PC-3 (cell line): ENCODE data around the gene PCDHA7. TPM values are rescaled to one million over a fixed set of nuclear protein-coding genes. Genes with fewer than 3 reads are reported as not detected.
"Not testable (repeated sequence)": the region's sequence is repeated elsewhere in the genome, so short reads cannot be mapped to it uniquely, and the experiment has no call there.

Experiments used
- ATAC-seq: fragments of 200-7000 bp; cut with Tn5 transposase; 2 replicates; pipeline ENCODE4 v1.9.1; 2020; ENCODE audit warnings: mild to moderate bottlenecking, moderate library complexity
- BruUV-seq: library from RNA; stranded (reverse); fragments of 400-500 nt; replicated peaks from 2 replicates; lab custom pipeline; 2021; lab: Mats Ljungman, UMichigan
- CTCF ChIA-PET: fragments of 300-600 bp; sonication (Branson Sonifier 250); formaldehyde crosslinking; loops from one replicate; lab custom pipeline; 2022; ENCODE audit warnings: antibody characterized with exemption; lab: Charles Lee
- POLR2A ChIA-PET: fragments of 300-600 bp; sonication (Branson Sonifier 250); formaldehyde crosslinking; loops from one replicate; lab custom pipeline; 2022; ENCODE audit warnings: antibody characterized with exemption; ENCODE audit not compliant: unreplicated experiment; lab: Charles Lee
- DNase-seq: peaks from one replicate; pipeline ENCODE4 v3.0.0-alpha.2; 2015
- H2AFZ ChIP-seq: fragments of 300-600 bp; sonication (generic); 2 replicates; pipeline ENCODE4 v1.6.0; 2016; ENCODE audit warnings: antibody characterized with exemption, low read length
- H3F3A ChIP-seq: fragments of 300-600 bp; sonication (generic); one replicate; pipeline ENCODE4 v1.6.0; 2017; ENCODE audit warnings: antibody characterized with exemption, low read length, control low read depth, mild to moderate bottlenecking; ENCODE audit not compliant: unreplicated experiment
- H3K27ac ChIP-seq: fragments of 300-600 bp; sonication (generic); 2 replicates; pipeline ENCODE4 v1.5.1; 2016; ENCODE audit warnings: mild to moderate bottlenecking, low read length
- H3K27me3 ChIP-seq: fragments of 300-600 bp; sonication (generic); 2 replicates; pipeline ENCODE4 v1.6.1; 2016; ENCODE audit warnings: low read length, mixed read lengths
- H3K36me3 ChIP-seq: fragments of 300-600 bp; sonication (generic); 2 replicates; pipeline ENCODE4 v1.6.1; 2016; ENCODE audit warnings: low read depth, mixed run types, low read length, mixed read lengths
- H3K4me1 ChIP-seq: fragments of 300-600 bp; sonication (generic); 2 replicates; pipeline ENCODE4 v1.5.1; 2016; ENCODE audit warnings: low read length; ENCODE audit not compliant: insufficient read depth
- H3K4me2 ChIP-seq: fragments of 300-600 bp; sonication (generic); 2 replicates; pipeline ENCODE4 v1.6.0; 2016; ENCODE audit warnings: low read length
- H3K4me3 ChIP-seq: fragments of 300-600 bp; sonication (generic); 2 replicates; pipeline ENCODE4 v1.5.1; 2016; ENCODE audit warnings: mild to moderate bottlenecking, low read length, mixed read lengths
- H3K79me2 ChIP-seq: fragments of 300-600 bp; sonication (generic); 2 replicates; pipeline ENCODE4 v1.6.1; 2017; ENCODE audit warnings: low read length, mixed read lengths
- H3K9ac ChIP-seq: fragments of 300-600 bp; sonication (generic); 2 replicates; pipeline ENCODE4 v1.6.0; 2016; ENCODE audit warnings: mild to moderate bottlenecking, low read length
- H3K9me2 ChIP-seq: fragments of 300-600 bp; sonication (generic); replicated peaks from 2 replicates; pipeline ENCODE4 v1.6.1; 2016; ENCODE audit warnings: mixed run types, low read length, mixed read lengths
- H3K9me3 ChIP-seq: fragments of 300-600 bp; sonication (generic); 2 replicates; pipeline ENCODE4 v1.6.1; 2016; ENCODE audit warnings: low read length, mixed read lengths
- H4K20me1 ChIP-seq: fragments of 300-600 bp; sonication (generic); 2 replicates; pipeline ENCODE4 v1.6.1; 2016; ENCODE audit warnings: low read length, mixed read lengths
- EZH2 ChIP-seq: fragments of 300-600 bp; sonication (generic); IDR thresholded peaks from one replicate; pipeline ENCODE4 v1.6.1; 2017; ENCODE audit warnings: antibody characterized with exemption, mild to moderate bottlenecking, low read length; ENCODE audit not compliant: unreplicated experiment
- EZH2phosphoT487 ChIP-seq: fragments of 300-600 bp; sonication (generic); IDR thresholded peaks from 2 replicates; pipeline ENCODE4 v1.6.1; 2018; ENCODE audit warnings: mild to moderate bottlenecking, antibody characterized with exemption, low read length, borderline replicate concordance
- intact Hi-C: fragments of 100-400 bp; cut with micrococcal nuclease; formaldehyde crosslinking; loops from 2 replicates; pipeline ENCODE4 v1.9.0; 2023
- total RNA-seq: library from RNA; depleted of rRNA; stranded (reverse); fragments of >200 nt; gene quantifications from 2 replicates; pipeline ENCODE4 v1.2.3, GENCODE V29; 2014
- TF ChIP-seq, protein P1 (sequence below): fragments of 300-600 bp; sonication (generic); conservative IDR thresholded peaks from 2 replicates; pipeline ENCODE4 v1.5.1; 2017; ENCODE audit warnings: antibody characterized with exemption, low read depth, mild to moderate bottlenecking, low read length

The PCDHA7 gene
- total RNA-seq, 1 experiment from 2014 or later: 0.26 TPM

DNA sequence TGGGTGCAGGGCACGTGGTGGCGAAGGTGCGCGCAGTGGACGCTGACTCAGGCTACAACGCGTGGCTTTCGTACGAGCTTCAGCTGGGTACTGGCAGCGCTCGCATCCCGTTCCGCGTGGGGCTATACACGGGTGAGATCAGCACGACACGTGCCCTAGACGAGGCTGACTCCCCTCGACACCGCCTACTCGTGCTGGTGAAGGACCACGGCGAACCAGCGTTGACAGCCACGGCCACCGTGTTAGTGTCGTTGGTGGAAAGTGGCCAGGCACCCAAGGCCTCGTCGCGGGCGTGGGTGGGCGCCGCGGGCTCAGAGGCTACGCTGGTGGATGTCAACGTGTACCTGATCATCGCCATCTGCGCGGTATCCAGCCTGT, 37.4 kb upstream of the PCDHA7 start:
- no peak for DNase-seq
- no peak for ATAC-seq
- Histone ChIP-seq H3F3A (no peaks in the 10 kb centered on the region), H3K27me3 (no peaks in the 10 kb centered on the region), H3K36me3 (peaks cover 2% of the 10 kb centered on the region; the same call in 1 of the 2 replicates), H3K9ac (no peak overlapping the region), H2AFZ (no peak overlapping the region), H3K9me2 (no peaks in the 10 kb centered on the region), H3K4me1 (no peaks in the 10 kb centered on the region), H3K4me2 (no peak overlapping the region), H3K79me2 (no peaks in the 10 kb centered on the region), H3K9me3 (peaks cover 9% of the 10 kb centered on the region; the same call in 1 of the 2 replicates), H3K27ac (no peak overlapping the region), H4K20me1 (no peaks in the 10 kb centered on the region), H3K4me3 (no peak overlapping the region)
- ChIA-PET POLR2A (no interaction called here), CTCF (no interaction called here)
- TF ChIP-seq EZH2phosphoT487 (no peak), EZH2 (no peak)
- TF ChIP-seq, protein P1, sequence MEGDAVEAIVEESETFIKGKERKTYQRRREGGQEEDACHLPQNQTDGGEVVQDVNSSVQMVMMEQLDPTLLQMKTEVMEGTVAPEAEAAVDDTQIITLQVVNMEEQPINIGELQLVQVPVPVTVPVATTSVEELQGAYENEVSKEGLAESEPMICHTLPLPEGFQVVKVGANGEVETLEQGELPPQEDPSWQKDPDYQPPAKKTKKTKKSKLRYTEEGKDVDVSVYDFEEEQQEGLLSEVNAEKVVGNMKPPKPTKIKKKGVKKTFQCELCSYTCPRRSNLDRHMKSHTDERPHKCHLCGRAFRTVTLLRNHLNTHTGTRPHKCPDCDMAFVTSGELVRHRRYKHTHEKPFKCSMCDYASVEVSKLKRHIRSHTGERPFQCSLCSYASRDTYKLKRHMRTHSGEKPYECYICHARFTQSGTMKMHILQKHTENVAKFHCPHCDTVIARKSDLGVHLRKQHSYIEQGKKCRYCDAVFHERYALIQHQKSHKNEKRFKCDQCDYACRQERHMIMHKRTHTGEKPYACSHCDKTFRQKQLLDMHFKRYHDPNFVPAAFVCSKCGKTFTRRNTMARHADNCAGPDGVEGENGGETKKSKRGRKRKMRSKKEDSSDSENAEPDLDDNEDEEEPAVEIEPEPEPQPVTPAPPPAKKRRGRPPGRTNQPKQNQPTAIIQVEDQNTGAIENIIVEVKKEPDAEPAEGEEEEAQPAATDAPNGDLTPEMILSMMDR: no peak
- intact Hi-C loops: no loop called here
- no TSS peak for BruUV-seq

DNA sequence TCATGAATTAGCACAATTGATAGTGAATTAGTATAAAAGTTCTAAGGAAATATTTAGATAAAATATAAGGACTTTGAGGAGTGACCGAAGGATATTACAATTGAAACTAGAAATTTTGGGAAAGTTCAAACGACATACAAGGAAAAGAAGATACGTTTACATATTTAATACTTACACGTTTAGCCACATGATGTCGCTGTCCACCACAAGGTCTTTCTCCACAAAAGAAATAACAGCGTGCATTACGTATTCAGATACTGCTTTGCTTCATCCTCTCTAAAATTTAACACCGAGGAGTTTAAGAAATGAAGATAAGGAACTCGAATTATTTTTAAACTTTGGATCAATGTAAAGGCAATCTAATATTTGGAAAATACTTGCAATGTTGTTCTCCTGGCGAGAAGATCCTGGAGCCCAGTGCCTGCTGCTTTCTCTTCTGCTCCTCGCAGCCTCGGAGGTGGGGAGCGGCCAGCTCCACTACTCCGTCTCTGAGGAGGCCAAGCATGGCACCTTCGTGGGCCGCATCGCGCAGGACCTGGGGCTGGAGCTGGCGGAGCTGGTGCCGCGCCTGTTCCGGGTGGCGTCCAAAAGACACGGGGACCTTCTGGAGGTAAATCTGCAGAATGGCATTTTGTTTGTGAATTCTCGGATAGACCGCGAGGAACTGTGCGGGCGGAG, 33.1 kb upstream of the PCDHA7 start, which contains the start of gene PCDHA3:
Gene PCDHA3, plus strand, starts transcription at position 242 of the 678 bp plus-strand sequence.
- Histone ChIP-seq H2AFZ (no peak within 1 kb of the TSS), H3K9me3 (no peaks in the 10 kb centered on the region), H3K4me1 (no peaks in the 10 kb centered on the region), H3K4me3 (no peak within 1 kb of the TSS), H3K36me3 (no peaks in the 10 kb centered on the region), H3F3A (no peaks in the 10 kb centered on the region), H3K4me2 (no peak within 1 kb of the TSS), H3K9me2 (no peaks in the 10 kb centered on the region), H4K20me1 (no peaks in the 10 kb centered on the region), H3K27me3 (no peaks in the 10 kb centered on the region), H3K79me2 (no peaks in the 10 kb centered on the region), H3K9ac (no peak within 1 kb of the TSS), H3K27ac (no peak within 1 kb of the TSS)
- intact Hi-C loops: no loop called here
- no TSS peak for BruUV-seq
- TF ChIP-seq EZH2phosphoT487 (no peak), EZH2 (no peak)
- TF ChIP-seq, protein P1: no peak
- CTCF ChIA-PET: interaction anchor here (0.5 kb wide), 1 partner anchor 40 kb away, joined by 4 read pairs; the partner anchor contains the start of gene PCDHA8
- no peak for DNase-seq
- ATAC-seq: no peak
- POLR2A ChIA-PET: no interaction called here

DNA sequence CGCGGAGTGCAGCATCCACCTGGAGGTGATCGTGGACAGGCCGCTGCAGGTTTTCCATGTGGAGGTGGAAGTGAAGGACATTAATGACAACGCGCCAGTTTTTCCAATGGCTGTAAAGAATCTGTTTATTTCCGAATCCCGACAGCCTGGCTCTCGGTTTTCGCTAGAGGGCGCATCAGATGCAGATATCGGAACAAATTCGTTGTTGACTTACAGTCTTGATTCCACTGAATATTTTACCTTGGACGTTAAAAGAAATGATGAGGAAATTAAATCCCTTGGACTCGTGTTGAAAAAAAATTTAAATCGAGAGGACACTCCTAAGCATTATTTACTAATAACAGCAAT, 32.6 kb upstream of the PCDHA7 start:
- H3F3A ChIP-seq: no peaks in the 10 kb centered on the region
- ChIA-PET POLR2A (no interaction called here), CTCF (interaction anchor here (0.5 kb wide), 1 partner anchor 40 kb away, joined by 4 read pairs; the partner anchor contains the start of gene PCDHA8)
- H3K9me3 ChIP-seq: no peaks in the 10 kb centered on the region
- BruUV-seq: no TSS peak
- no peaks in the 10 kb centered on the region for H3K36me3 ChIP-seq
- H3K9me2 ChIP-seq: no peaks in the 10 kb centered on the region
- H3K79me2 ChIP-seq: no peaks in the 10 kb centered on the region
- H3K4me3 ChIP-seq: no peak overlapping the region
- no peak overlapping the region for H3K4me2 ChIP-seq
- no peak overlapping the region for H2AFZ ChIP-seq
- intact Hi-C loops: no loop called here
- ATAC-seq: no peak
- no peak for TF ChIP-seq EZH2
- TF ChIP-seq, protein P1: no peak
- TF ChIP-seq EZH2phosphoT487: no peak
- no peaks in the 10 kb centered on the region for H3K27me3 ChIP-seq
- H3K9ac ChIP-seq: no peak overlapping the region
- no peak for DNase-seq
- H4K20me1 ChIP-seq: no peaks in the 10 kb centered on the region
- no peak overlapping the region for H3K27ac ChIP-seq
- H3K4me1 ChIP-seq: no peaks in the 10 kb centered on the region

DNA sequence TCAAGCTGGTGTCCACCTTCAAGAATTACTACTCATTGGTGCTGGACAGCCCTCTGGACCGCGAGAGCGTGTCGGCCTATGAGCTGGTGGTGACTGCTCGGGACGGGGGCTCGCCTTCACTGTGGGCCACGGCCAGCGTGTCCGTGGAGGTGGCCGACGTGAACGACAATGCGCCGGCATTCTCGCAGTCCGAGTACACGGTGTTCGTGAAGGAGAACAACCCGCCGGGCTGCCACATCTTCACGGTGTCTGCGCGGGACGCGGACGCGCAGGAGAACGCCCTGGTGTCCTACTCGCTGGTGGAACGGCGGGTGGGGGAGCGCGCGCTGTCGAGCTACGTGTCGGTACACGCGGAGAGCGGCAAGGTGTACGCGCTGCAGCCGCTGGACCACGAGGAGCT, 31.7 kb upstream of the PCDHA7 start:
- H3K4me3 ChIP-seq, H2AFZ ChIP-seq, H3K4me1 ChIP-seq, H3K27ac ChIP-seq, DNase-seq, POLR2A ChIA-PET, H3F3A ChIP-seq, H4K20me1 ChIP-seq, H3K9ac ChIP-seq, H3K79me2 ChIP-seq, ATAC-seq, H3K27me3 ChIP-seq, H3K4me2 ChIP-seq, intact Hi-C loops, CTCF ChIA-PET, H3K9me2 ChIP-seq, H3K9me3 ChIP-seq, BruUV-seq, H3K36me3 ChIP-seq: not testable (repeated sequence)
